Measurements from ENCODE around the gene BCAS3.

GRCh38 chr17:61245706-61246135, 568.1 kb downstream of the BCAS3 start:
- TF ChIP-seq POLR2A (IDR thresholded peaks at IDR 0.05; ENCODE audit: low read depth, low read length) (no peak), TAF1 (IDR thresholded peaks at IDR 0.05; ENCODE audit: low read depth, low read length) (no peak), POLR2AphosphoS5 (IDR thresholded peaks at IDR 0.05; ENCODE audit: low read depth, low read length) (no peak)
